ENCODE measurements around the gene SRRT.

The SRRT gene

DNA sequence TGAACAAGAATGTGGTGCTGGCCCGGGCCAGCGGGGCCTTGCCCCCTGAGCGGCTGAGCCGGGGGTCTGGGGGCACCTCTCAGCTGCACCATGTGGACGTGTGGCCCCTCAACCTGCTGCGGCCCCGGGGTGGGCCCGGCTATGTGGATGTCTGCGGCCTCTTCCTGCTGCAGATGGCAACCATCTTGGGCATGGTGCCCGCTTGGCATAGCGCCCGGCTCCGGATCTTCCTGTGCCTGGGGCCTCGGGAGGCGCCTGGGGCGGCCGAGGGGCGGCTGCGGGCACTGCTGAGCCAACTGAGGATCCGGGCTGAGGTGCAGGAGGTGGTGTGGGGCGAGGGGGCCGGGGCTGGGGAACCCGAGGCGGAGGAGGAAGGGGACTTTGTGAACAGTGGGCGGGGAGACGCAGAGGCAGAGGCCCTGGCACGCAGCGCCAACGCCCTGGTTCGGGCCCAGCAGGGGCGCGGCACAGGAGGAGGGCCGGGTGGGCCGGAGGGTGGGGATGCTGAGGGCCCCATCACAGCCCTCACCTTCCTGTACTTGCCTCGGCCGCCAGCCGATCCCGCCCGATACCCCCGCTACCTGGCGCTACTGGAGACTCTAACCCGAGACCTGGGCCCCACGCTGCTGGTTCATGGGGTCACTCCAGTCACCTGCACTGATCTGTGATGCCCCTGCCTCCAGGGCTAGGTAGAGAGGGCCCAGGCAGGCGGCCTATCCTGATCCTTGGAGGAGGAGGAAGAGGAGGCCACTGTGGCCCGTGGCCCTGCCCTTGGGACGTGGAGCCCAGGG is 8.8 kb upstream of the SRRT start:
- TF ChIP-seq, protein P1, sequence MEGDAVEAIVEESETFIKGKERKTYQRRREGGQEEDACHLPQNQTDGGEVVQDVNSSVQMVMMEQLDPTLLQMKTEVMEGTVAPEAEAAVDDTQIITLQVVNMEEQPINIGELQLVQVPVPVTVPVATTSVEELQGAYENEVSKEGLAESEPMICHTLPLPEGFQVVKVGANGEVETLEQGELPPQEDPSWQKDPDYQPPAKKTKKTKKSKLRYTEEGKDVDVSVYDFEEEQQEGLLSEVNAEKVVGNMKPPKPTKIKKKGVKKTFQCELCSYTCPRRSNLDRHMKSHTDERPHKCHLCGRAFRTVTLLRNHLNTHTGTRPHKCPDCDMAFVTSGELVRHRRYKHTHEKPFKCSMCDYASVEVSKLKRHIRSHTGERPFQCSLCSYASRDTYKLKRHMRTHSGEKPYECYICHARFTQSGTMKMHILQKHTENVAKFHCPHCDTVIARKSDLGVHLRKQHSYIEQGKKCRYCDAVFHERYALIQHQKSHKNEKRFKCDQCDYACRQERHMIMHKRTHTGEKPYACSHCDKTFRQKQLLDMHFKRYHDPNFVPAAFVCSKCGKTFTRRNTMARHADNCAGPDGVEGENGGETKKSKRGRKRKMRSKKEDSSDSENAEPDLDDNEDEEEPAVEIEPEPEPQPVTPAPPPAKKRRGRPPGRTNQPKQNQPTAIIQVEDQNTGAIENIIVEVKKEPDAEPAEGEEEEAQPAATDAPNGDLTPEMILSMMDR (IDR thresholded peaks at IDR 0.05; ENCODE audit: low read depth, low read length) = no peak
- DNase-seq = peak; percentile 68
- Histone ChIP-seq H3K4me3 (ENCODE audit: low read depth, low read length) (peak overlapping the region; percentile 23; the same call in 1 of the 2 replicates), H3K36me3 (no peaks in the 10 kb centered on the region; the same call in 1 of the 2 replicates), H3K27me3 (no peaks in the 10 kb centered on the region), H3K9me3 (no peaks in the 10 kb centered on the region), H3K4me1 (peaks cover 9% of the 10 kb centered on the region)

DNA sequence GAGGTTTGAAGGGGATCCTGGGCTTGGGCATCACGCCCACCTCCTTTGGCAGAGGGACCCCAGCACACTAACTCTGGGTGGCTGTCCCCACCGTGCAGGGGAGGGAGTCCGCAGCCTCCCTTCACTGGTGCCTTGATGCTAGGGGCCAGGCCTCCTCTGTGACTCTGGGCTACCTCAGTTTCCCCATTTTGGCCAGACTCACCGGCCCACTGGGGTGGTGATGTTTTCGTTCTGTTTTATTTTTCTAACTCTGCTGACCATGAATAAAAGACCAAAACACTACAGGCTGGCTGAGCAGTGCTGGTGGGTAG is 8.2 kb upstream of the SRRT start:
- no peak for DNase-seq
- Histone ChIP-seq H3K4me1 (peaks cover 9% of the 10 kb centered on the region), H3K4me3 (ENCODE audit: low read depth, low read length) (no peak overlapping the region)

DNA sequence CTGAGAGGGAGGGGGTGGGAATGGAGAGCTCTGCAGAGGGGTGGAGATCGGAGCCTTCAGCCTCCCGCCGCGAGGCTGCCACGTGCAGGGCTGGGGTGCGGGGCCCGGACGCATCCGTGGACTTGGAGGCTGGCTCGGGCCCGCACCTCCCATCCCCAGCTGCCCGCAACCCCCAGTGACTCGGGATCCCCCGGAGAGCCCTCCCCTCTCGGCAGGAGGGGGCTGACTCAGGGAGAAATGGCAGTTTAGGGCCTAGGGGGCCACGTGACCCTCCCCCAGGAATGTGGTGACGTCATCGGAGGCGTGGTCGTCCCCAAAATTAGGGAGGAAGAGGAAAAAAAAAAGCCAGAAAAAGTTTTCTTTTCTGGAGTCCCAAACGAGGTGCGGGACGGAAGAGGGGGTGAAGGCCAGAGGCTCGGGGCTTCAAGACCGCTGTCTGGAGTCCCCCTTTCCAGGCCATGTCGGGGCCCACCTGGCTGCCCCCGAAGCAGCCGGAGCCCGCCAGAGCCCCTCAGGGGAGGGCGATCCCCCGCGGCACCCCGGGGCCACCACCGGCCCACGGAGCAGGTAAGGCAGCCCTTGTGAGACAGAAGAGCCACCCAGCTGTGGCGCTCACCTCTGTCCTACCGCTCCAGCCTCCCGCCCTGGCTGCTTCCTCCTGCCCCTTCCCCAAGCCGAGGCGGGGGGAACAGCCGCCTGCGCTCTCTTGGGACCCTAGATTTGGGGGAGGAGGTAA is 7.7 kb upstream of the SRRT start, which contains the start of gene TRIP6:
Gene TRIP6, plus strand, starts transcription at position 348 of the 736 bp plus-strand sequence. Its CDS starts 111 bp downstream, at position 459.
- Histone ChIP-seq H3K27me3 (no peaks in the 10 kb centered on the region), H3K36me3 (no peaks in the 10 kb centered on the region; the same call in 1 of the 2 replicates), H3K4me1 (peaks cover 9% of the 10 kb centered on the region), H3K9me3 (no peaks in the 10 kb centered on the region), H3K4me3 (ENCODE audit: low read depth, low read length) (no peak within 1 kb of the TSS)
- TF ChIP-seq, protein P1 (IDR thresholded peaks at IDR 0.05; ENCODE audit: low read depth, low read length) = no peak
- DNase-seq = no peak

More for the DNA sequence above, 8.2 kb upstream of the SRRT start:
- TF ChIP-seq, protein P1 (IDR thresholded peaks at IDR 0.05; ENCODE audit: low read depth, low read length) = no peak
- Histone ChIP-seq H3K9me3 (no peaks in the 10 kb centered on the region), H3K36me3 (no peaks in the 10 kb centered on the region; the same call in 1 of the 2 replicates), H3K27me3 (no peaks in the 10 kb centered on the region)

DNA sequence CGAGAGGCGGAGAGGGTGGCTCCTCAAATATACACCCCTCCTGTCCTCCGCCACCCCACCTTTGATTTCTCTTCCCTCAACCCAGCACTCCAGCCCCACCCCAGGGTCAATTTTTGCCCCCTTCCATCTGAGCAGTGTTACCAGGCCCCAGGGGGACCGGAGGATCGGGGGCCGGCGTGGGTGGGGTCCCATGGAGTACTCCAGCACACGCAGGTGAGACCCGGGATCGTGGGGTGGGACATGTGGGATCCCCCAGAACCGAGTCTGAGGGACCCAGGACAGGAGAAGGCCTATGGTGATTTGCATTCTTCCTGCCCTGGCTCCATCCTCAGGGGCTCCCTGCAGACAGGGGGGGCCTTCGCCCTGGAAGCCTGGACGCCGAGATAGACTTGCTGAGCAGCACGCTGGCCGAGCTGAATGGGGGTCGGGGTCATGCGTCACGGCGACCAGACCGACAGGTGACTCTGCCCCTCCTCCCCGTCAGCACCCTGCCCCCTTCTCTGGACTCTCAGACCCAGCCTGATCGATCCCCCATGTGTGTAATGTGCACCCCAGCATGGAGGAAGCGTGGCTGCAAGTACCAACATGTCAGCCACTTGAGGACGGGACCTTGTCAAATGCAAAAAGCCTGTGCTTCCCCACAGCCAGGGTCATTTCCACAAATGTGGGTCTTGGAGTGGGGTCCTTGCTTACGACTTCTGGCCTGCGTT is 7.0 kb upstream of the SRRT start:
- Histone ChIP-seq H3K4me1 (peaks cover 9% of the 10 kb centered on the region), H3K36me3 (no peaks in the 10 kb centered on the region; the same call in 1 of the 2 replicates), H3K4me3 (ENCODE audit: low read depth, low read length) (no peak overlapping the region), H3K9me3 (no peaks in the 10 kb centered on the region), H3K27me3 (no peaks in the 10 kb centered on the region)
- no peak for DNase-seq
- TF ChIP-seq, protein P1 (IDR thresholded peaks at IDR 0.05; ENCODE audit: low read depth, low read length) = no peak

DNA sequence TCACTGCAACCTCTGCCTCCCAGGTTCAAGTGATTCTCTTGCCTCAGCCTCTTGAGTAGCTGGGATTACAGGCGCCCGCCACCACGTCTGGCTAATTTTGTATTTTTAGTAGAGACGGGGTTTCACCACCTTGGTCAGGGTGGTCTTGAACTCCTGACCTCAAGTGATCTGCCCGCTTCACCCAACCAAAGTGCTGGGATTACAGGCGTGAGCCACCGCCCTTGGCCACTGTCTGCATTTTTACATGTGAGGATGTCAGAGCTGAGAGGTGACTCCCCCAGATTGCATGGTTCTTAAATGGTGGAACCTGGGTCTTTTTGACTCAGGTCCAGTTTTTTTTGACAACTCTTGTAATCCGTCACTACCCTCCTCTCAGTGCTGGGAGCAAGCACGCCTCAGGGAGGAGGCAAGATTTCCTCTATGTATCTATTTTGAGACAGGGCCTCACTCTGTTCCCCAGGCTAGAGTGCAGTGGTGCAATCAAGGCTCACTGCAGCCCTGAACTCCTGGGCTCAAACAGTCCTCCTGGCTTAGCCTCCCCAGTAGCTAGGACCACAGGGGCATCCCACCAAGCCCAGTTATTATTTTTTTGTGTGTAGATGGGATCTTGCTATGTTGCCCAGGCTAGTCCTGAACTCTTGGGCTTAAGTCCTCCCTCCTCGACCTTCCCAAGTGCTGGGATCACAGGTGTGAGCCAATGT is 1.2 kb upstream of the SRRT start:
- DNase-seq = no peak
- Histone ChIP-seq H3K4me3 (ENCODE audit: low read depth, low read length) (peak overlapping the region; percentile 98), H3K36me3 (peaks cover 25% of the 10 kb centered on the region), H3K27me3 (no peaks in the 10 kb centered on the region), H3K9me3 (no peaks in the 10 kb centered on the region), H3K4me1 (peaks cover 6% of the 10 kb centered on the region; the same call in 1 of the 2 replicates)
- TF ChIP-seq, protein P1 (IDR thresholded peaks at IDR 0.05; ENCODE audit: low read depth, low read length) = no peak

Data from BE2C (cell line).